ENCODE data around the gene CFAP54. TPM values are rescaled to one million over a fixed set of nuclear protein-coding genes. Genes with fewer than 3 reads are reported as not detected.

CFAP54 gene
- polyA plus RNA-seq, 3 donors: not detected

DNA sequence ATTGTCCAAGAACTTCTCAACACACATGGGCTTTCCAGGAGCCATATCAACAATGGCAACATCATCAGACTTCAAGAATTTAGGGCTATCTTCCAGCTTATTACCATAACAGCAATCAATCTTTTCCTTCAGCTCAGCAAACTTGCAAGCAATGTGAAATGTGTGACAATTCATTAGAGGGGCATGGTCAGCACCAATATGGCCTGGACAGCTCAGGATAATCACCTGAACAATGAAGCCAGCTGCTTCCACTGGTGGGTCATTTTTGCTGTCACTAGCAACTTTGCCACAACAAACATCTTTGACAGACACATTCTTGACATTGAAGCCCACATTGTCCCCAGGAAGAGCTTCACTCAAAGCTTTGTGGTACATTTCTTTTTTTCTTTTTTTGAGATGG, 411.8 kb downstream of the CFAP54 start:
- TF ChIP-seq, protein P1, sequence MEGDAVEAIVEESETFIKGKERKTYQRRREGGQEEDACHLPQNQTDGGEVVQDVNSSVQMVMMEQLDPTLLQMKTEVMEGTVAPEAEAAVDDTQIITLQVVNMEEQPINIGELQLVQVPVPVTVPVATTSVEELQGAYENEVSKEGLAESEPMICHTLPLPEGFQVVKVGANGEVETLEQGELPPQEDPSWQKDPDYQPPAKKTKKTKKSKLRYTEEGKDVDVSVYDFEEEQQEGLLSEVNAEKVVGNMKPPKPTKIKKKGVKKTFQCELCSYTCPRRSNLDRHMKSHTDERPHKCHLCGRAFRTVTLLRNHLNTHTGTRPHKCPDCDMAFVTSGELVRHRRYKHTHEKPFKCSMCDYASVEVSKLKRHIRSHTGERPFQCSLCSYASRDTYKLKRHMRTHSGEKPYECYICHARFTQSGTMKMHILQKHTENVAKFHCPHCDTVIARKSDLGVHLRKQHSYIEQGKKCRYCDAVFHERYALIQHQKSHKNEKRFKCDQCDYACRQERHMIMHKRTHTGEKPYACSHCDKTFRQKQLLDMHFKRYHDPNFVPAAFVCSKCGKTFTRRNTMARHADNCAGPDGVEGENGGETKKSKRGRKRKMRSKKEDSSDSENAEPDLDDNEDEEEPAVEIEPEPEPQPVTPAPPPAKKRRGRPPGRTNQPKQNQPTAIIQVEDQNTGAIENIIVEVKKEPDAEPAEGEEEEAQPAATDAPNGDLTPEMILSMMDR (IDR thresholded peaks at IDR 0.05): no peak
- Histone ChIP-seq H3K4me2 (replicated peaks; ENCODE audit: extremely low read depth, low read length, poor library complexity, severe bottlenecking) (no peak overlapping the region), H3K9ac (ENCODE audit: insufficient read depth, low read length, poor library complexity, severe bottlenecking) (no peak overlapping the region), H3K79me2 (ENCODE audit: insufficient read depth, low read length) (no peaks in the 10 kb centered on the region), H2AFZ (ENCODE audit: insufficient read depth, low read depth, low read length, poor library complexity, severe bottlenecking) (no peak overlapping the region), H4K20me1 (ENCODE audit: insufficient read depth, low read length) (no peaks in the 10 kb centered on the region), H3K9me3 (replicated peaks in 1 of 2; ENCODE audit: control insufficient read depth in 1 of 2, insufficient read depth in 1 of 2, low read length in 2 of 2) (no peaks in the 10 kb centered on the region), H3K4me1 (ENCODE audit: control insufficient read depth in 1 of 2, insufficient read depth in 2 of 2, low read length in 2 of 2) (peaks cover under 1 to 1% of the 10 kb centered on the region in 2 donors), H3K4me3 (replicated peaks in 1 of 3; ENCODE audit: low read depth in 2 of 3, low read length in 3 of 3) (no peak overlapping the region), H3K27me3 (ENCODE audit: control insufficient read depth in 2 of 2, insufficient read depth in 2 of 2, low read length in 2 of 2) (peaks cover 2 to 4% of the 10 kb centered on the region in 2 donors), H3K27ac (ENCODE audit: low read depth in 1 of 2, low read length in 2 of 2) (no peak overlapping the region), H3K36me3 (replicated peaks in 1 of 2; ENCODE audit: control insufficient read depth in 1 of 2, insufficient read depth in 2 of 2, low read length in 2 of 2) (no peaks in the 10 kb centered on the region)
- Mint-ChIP-seq H3K4me3 (no peak overlapping the region), H3K36me3 (no peaks in the 10 kb centered on the region), H3K4me1 (peaks cover 3% of the 10 kb centered on the region), H3K27me3 (ENCODE audit: low read depth in 3 of 3) (peaks cover 0 to 14% (median 2%) of the 10 kb centered on the region in 3 donors), H3K9me3 (no peaks in the 10 kb centered on the region), H3K27ac (peak overlapping the region in 1 of 7 donors; percentile 19)
- intact Hi-C loops (cut with micrococcal nuclease): no loop called here
- DNase-seq: no peak

DNA sequence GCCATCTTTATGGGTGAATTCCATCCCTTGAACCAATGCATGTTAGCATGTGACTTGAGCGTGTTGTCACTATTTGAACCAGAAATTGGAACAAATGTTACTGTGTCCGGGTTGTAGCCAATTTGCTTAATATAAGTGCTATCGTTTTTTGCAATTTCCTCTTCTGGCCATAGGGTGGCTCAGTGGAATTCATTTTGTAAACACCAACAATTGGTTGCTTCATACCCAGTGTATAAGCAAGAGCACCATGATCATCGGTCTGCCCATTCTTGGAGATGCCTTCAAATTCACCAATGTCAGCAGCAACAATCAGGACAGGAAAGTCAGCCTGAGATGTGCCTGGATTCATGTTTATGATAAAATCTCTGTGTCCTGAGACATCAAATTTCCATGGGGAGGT, 412.7 kb downstream of the CFAP54 start:
- Mint-ChIP-seq H3K9me3 (no peaks in the 10 kb centered on the region), H3K27me3 (ENCODE audit: low read depth in 3 of 3) (peaks cover 0 to 15% (median 2%) of the 10 kb centered on the region in 3 donors), H3K4me3 (no peak overlapping the region), H3K27ac (no peak overlapping the region), H3K36me3 (no peaks in the 10 kb centered on the region), H3K4me1 (peaks cover 6% of the 10 kb centered on the region)
- H3K4me2 ChIP-seq (replicated peaks; ENCODE audit: extremely low read depth, low read length, poor library complexity, severe bottlenecking): no peak overlapping the region
- intact Hi-C loops (cut with micrococcal nuclease): no loop called here
- H3K9ac ChIP-seq (ENCODE audit: insufficient read depth, low read length, poor library complexity, severe bottlenecking): no peak overlapping the region
- no peak overlapping the region for H2AFZ ChIP-seq (ENCODE audit: insufficient read depth, low read depth, low read length, poor library complexity, severe bottlenecking)
- no peaks in the 10 kb centered on the region for H3K9me3 ChIP-seq (replicated peaks in 1 of 2; ENCODE audit: control insufficient read depth in 1 of 2, insufficient read depth in 1 of 2, low read length in 2 of 2)
- H3K36me3 ChIP-seq (replicated peaks in 1 of 2; ENCODE audit: control insufficient read depth in 1 of 2, insufficient read depth in 2 of 2, low read length in 2 of 2): no peaks in the 10 kb centered on the region
- TF ChIP-seq, protein P1 (IDR thresholded peaks at IDR 0.05): no peak
- WGBS (ENCODE audit: insufficient coverage): 81% methylated on average over 3 of the region's 4 CpGs
- DNase-seq: peak in 1 of 3 donors; percentile 9
- H4K20me1 ChIP-seq (ENCODE audit: insufficient read depth, low read length): no peaks in the 10 kb centered on the region
- H3K4me1 ChIP-seq (ENCODE audit: control insufficient read depth in 1 of 2, insufficient read depth in 2 of 2, low read length in 2 of 2): peaks cover 5 to 7% of the 10 kb centered on the region in 2 donors
- H3K4me3 ChIP-seq (replicated peaks in 1 of 3; ENCODE audit: low read depth in 2 of 3, low read length in 3 of 3): no peak overlapping the region
- H3K79me2 ChIP-seq (ENCODE audit: insufficient read depth, low read length): peaks cover under 1% of the 10 kb centered on the region
- peaks cover 2 to 4% of the 10 kb centered on the region in 2 donors for H3K27me3 ChIP-seq (ENCODE audit: control insufficient read depth in 2 of 2, insufficient read depth in 2 of 2, low read length in 2 of 2)
- H3K27ac ChIP-seq (ENCODE audit: low read depth in 1 of 2, low read length in 2 of 2): no peak overlapping the region

Data from CD14-positive monocyte (primary cell).